Hematopoietic multipotent progenitor cell treated with erythropoietin and hydrocortisone succinate and interleukin-3 and kit ligand, for 8 days (in vitro differentiated cells): ENCODE results near the gene CNNM3.
"Not testable (repeated sequence)": the region's sequence is repeated elsewhere in the genome, so short reads cannot be mapped to it uniquely, and the experiment has no call there.

Experiments
- DNase-seq: peaks from one replicate; pipeline ENCODE4 v3.0.0-alpha.2; 2015

The CNNM3 gene

DNA sequence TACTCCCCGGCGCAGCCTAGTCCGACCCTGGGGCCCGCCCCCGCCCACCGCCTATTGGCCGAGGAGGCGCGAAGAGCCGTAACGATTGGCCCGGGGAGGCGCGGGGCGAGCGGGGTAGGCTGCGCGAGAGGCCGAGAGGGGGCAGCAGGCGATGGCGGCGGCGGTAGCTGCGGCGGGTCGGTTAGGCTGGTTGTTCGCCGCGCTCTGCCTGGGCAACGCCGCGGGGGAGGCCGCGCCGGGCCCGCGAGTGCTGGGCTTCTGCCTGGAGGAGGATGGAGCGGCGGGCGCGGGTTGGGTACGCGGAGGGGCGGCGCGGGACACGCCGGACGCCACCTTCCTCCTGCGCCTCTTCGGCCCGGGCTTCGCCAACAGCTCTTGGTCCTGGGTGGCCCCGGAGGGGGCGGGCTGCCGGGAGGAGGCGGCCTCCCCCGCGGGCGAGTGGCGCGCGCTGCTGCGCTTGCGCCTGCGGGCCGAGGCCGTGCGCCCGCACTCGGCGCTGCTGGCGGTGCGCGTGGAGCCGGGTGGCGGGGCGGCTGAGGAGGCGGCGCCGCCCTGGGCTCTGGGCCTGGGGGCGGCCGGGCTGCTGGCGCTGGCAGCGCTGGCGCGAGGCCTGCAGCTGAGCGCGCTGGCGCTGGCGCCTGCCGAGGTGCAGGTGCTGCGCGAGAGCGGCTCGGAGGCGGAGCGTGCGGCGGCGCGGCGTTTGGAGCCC, at the start of gene CNNM3:
Gene CNNM3 (plus strand): TSS at position 142 of the 709 bp plus-strand sequence. CDS start 10 bp downstream, at position 152.
- peak; percentile 90 for DNase-seq

DNA sequence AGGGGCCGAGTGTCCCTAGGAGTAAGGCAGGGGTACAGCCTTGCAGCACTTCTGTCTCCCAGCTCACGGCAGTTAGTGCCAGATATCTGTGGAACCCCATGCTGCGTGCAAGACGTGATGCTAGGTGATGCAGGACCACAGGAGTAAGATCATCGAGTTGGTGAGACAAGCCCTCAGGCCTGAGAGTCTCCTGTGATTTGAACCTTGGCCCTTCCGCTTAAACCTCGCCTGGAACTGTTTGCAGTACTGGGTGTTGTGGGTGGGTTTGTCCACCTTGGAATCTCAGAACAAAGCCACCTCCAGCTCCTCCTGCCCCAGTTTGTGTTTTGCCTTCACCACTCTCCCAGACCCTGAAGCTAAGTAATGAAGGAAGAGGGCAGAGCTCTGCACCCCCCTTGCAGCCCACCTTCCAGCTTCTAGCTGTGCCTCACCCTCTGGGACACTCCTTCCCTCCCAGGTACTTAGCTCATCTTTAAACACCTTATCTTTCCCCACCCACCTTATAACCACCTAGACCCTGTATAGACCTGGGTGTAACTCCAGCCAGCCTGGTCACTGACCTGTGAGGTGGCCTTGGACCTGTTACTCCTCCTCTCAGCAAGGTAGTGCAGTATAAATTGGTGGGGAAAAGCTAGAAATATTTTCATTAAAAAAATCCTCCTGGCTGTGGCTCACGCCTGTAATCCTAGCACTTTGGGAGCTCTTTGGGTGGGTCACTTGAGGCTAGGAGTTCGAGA, 48.8 kb upstream of the CNNM3 start:
- no peak for DNase-seq

GRCh38 chr2:96768083-96768561, 47.9 kb upstream of the CNNM3 start:
- DNase-seq, result no peak

DNA sequence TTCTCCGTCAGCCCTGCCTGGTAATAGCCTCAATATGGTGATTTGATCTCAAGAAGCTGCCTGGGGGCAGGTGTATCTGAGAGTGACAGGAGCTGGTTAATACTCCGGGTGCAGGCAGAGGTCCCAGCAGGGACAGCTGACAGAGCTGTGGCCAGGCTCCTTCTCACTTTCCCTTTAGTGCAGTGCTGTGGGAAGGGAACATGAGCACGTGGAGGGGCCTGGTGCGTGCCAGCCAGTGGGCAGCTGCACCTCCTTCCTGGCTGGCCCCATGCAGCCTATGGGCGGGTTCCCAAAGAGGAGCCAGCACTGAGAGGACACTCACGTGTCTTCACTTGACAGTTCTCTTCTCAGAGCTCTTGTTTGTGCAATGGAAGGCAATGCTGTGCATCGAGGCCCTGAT, 46.3 kb upstream of the CNNM3 start:
- no peak for DNase-seq

DNA sequence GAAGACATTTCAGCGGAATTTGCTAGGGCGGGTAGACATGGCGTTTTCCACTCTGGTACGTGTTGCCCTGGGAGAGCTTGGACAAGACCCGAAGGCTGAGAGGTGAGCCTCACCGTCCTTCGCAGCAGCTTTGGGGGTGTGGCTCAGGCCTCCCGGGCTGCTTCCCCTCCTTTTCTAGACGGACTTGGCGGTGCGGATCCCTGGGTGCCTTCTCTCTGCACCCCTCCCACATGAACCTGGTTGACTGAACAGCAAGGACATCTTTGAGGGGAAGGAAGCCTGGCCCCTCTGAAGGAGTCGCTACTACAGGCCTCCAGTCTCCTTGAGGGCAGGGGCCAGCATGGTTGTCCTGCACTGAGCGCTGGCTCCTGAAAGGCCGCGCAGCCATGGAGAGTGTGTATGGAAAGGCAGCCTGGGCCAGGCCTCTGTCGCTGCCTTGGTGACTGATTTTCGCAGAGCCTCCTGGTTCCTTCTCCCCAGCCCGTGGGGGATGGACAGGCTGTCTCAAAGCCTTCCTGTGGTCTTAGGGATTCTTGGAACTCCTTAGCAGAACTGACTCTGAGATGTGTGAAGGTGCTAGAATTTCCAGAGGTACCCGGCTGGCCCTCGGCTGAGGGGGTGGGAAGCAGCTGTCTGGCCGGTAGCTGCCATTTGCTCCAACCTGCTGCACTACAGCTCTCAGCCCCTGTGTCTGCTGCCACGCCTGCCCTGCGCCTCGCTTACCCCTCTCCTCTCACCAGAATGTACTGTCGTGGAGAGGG, 45.4 kb upstream of the CNNM3 start:
- no peak for DNase-seq

DNA sequence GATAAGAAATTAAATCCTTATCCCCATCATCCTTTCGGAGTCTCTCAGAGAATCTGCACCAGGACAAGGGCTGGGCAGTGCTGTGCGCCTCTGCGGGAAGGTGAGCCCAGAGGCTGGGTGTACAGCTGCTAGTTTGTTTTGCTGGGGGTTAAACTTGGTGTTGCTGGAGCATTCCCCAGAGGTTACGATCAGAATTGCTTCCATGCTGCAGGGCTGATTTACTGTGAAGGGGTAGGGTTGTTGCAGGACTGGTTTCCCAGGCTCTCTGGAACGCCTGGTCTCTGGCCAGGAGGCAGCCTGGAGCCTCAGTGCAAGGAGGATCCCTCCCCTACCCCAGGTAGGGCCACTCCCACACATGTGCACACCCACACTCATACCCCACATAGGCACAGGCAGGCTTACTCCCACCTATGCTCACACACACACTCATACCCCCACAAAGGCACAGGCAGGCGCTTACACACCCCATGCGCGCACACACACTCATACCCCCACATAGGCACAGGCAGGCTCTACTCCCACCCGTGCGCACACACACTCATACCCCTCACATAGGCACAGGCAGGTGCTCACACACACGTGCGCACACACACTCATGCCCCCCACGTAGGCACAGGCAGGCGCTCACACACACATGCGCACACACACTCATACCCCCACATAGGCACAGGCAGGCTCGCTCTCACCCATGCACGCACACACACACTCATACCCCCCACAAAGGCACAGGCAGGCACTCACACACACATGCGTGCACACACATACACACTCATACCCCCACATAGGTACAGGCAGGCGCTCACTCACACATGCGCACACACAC, 44.1 kb upstream of the CNNM3 start:
- DNase-seq, result no peak

- DNase-seq, result peak; percentile 41
Observed at GRCh38 chr2:96772903-96773671, 43.0 kb upstream of the CNNM3 start.

GRCh38 chr2:96773922-96774321, 42.1 kb upstream of the CNNM3 start:
- DNase-seq, result peak; percentile 51

- no peak for DNase-seq
Observed at GRCh38 chr2:96775160-96775559, 40.9 kb upstream of the CNNM3 start.

- no peak for DNase-seq
Observed at GRCh38 chr2:96783388-96783787, 32.7 kb upstream of the CNNM3 start.

- no peak for DNase-seq
Observed at GRCh38 chr2:96787411-96787810, 28.7 kb upstream of the CNNM3 start.

- DNase-seq, result no peak
Observed at GRCh38 chr2:96788442-96789244, 27.4 kb upstream of the CNNM3 start.

DNA sequence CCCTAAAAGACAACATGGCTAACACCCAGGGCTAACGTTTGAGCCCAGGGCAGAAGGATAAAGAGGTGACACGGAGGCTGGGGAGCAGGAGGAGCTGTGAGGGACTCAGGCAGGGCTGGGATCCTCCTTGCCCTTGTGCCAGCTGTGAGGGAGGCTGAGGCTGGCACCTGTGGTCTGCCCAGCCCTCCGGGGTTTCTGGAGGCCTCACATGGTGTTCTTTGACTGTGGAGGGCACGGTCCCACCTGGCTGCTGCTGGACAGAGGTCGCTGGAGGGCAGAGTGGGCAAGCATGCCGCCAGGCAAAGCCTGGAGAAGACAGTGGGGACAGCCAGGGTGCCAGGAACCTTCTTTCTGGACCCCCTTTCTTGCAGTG, 26.8 kb upstream of the CNNM3 start:
- no peak for DNase-seq

- DNase-seq, result no peak
Observed at GRCh38 chr2:96792772-96793749, 23.0 kb upstream of the CNNM3 start.

DNA sequence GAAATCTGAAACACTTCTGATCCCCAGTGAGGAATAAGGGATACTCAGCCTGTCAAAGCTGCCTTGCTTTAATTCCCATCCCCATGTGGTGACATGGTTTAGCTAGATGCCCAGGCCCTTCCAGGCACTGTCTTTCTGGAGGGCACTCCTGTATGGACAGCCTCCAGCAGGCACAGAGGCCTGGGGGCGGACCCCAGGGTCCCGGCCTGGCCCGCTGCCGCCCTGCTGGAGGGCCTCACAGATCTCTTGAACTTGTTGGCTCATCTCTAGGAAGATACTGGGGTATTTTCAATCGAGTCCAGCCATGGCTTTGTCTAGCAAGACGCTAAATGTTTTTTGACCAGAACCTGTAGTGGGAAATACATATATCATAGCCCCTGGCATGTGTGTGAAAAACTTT, 21.0 kb upstream of the CNNM3 start:
- DNase-seq, result no peak

GRCh38 chr2:96796497-96796896, 19.6 kb upstream of the CNNM3 start:
- DNase-seq, result not testable (repeated sequence)

- DNase-seq, result no peak
Observed at GRCh38 chr2:96797066-96797625, 18.9 kb upstream of the CNNM3 start.

GRCh38 chr2:96798733-96799622, 17.1 kb upstream of the CNNM3 start:
- no peak for DNase-seq

DNA sequence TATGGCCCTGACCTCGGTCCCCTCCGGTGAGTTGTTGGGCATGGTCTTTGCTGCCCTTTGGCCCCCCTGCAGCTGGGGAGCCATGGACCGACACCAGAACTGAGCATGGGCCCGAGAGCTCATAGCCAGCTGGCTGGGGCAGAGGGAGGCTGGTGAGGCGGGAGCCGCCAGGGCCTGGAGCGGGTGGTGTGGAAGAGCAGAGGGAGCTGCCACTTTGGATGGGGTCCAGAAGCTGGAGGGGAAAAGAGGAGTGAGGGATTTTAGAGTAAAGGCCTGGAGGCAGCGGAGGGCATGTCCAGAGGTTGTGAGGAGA, 16.5 kb upstream of the CNNM3 start:
- no peak for DNase-seq
